ENCODE measurements around the gene HSFX2.

DNA sequence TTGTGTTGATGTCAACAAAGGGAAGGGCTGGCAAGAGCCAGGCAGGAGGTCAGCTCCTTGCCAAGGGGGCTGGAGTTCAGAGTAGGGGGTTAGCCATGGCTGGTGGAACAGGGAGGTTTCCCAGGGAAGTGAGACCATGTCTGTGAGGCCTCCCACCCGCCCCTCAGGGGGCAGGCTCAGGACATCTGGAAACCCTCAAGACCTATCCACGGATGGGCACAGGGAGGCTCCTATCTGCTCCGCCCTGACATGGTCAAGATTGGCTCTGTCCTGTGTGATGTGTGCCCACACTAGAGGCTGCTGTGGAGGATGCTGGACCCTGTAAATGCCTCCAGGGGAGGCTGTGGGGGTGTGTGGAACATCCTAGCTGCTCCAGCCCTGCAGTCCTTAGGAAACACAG lies 44.5 kb upstream of the HSFX2 start:
- no peak for TF ChIP-seq CTCF (IDR thresholded peaks at IDR 0.05)
- no peak for TF ChIP-seq EP300 (IDR thresholded peaks at IDR 0.05; ENCODE audit: low read depth)
- TF ChIP-seq POLR2A (IDR thresholded peaks at IDR 0.05) = no peak

Measured in transverse colon (tissue), 3 donors.